Gastroesophageal sphincter (tissue), 4 donors: ENCODE measurements around the gene CUX1. TPM values are rescaled to one million over a fixed set of nuclear protein-coding genes. Genes with fewer than 3 reads are reported as not detected.

ENCODE experiments used
- ATAC-seq: fragments of 150-250 bp; one replicate; pipeline ENCODE4 v1.9.1; 2016; ENCODE audit warnings: mild to moderate bottlenecking, moderate library complexity
- H3K27ac ChIP-seq, 4 donors: fragments of 200-600 bp; sonication (generic) in 3 of 4; 1 replicate in 3 of 4; 2 replicates in 1 of 4; pipeline ENCODE4 v1.5.1; 2016 to 2019
- H3K27me3 ChIP-seq: fragments of 200-600 bp; sonication (generic); one replicate; pipeline ENCODE4 v1.5.1; 2019
- H3K36me3 ChIP-seq, 2 donors: fragments of 200-600 bp; sonication (generic); one replicate each; pipeline ENCODE4 v1.5.1; 2019; ENCODE audit warnings: control low read depth in 1 of 2
- H3K4me1 ChIP-seq, 3 donors: fragments of 200-600 bp; sonication (generic); 1 replicate in 2 of 3; 2 replicates in 1 of 3; pipeline ENCODE4 v1.5.1; 2016 to 2019; ENCODE audit warnings: control low read depth in 2 of 3
- H3K4me3 ChIP-seq, 2 donors: fragments of 200-600 bp; sonication (generic); one replicate each; pipeline ENCODE4 v1.5.1; 2019; ENCODE audit warnings: mild to moderate bottlenecking in 1 of 2, moderate library complexity in 1 of 2
- H3K9me3 ChIP-seq, 3 donors: fragments of 200-600 bp; sonication (generic); one replicate each; pipeline ENCODE4 v1.5.1; 2017 to 2019; ENCODE audit warnings: control low read depth in 2 of 3
- CTCF ChIP-seq, 4 experiments: fragments of 200-600 bp in 2 of 4; fragments of 450-650 bp in 2 of 4; sonication (generic) in 1 of 4; IDR thresholded peaks; one replicate each; pipeline ENCODE4 v1.5.1; 2017 to 2019; ENCODE audit warnings: antibody characterized with exemption in 4 of 4, mild to moderate bottlenecking in 2 of 4, moderate library complexity in 2 of 4
- EP300 ChIP-seq: sonication (generic); formaldehyde crosslinking; IDR thresholded peaks from one replicate; pipeline ENCODE4 v1.6.1; 2017; ENCODE audit warnings: antibody characterized with exemption, mild to moderate bottlenecking
- POLR2A ChIP-seq, 2 donors: fragments of 450-650 bp; IDR thresholded peaks; one replicate each; pipeline ENCODE4 v1.6.1; 2017; ENCODE audit warnings: antibody characterized with exemption in 2 of 2, mild to moderate bottlenecking in 2 of 2, moderate library complexity in 1 of 2
- POLR2AphosphoS5 ChIP-seq: sonication (generic); formaldehyde crosslinking; IDR thresholded peaks from one replicate; pipeline ENCODE4 v1.6.1; 2017; ENCODE audit warnings: antibody characterized with exemption
- WGBS, 2 donors: methylation state at CpG; one replicate each; pipeline ENCODE4 v1.1.5; 2018; ENCODE audit warnings: low coverage in 1 of 2; 5-methylcytosine and 5-hydroxymethylcytosine counted together
- total RNA-seq, 4 donors: library from RNA; depleted of rRNA; stranded (reverse); fragments of >200 nt; gene quantifications; one replicate each; pipeline ENCODE4 v1.1.0, GENCODE V29; 2016

The CUX1 gene
- total RNA-seq, 4 donors from 2014 or later = 84.4 to 134 (median 110) TPM

- Histone ChIP-seq H3K9me3 (peaks cover 0 to under 1% (median 0%) of the 10 kb centered on the region in 3 donors), H3K36me3 (no peaks in the 10 kb centered on the region), H3K4me1 (no peaks in the 10 kb centered on the region), H3K27me3 (no peaks in the 10 kb centered on the region), H3K4me3 (no peak overlapping the region), H3K27ac (no peak overlapping the region)
- no peak for ATAC-seq
- WGBS, 2 donors = 93 to 100% methylated on average over 1 to 2 of the region's 3 CpGs
- TF ChIP-seq EP300 = no peak
- no peak for TF ChIP-seq POLR2A (IDR thresholded peaks at IDR 0.05)
- TF ChIP-seq CTCF (IDR thresholded peaks at IDR 0.05) = no peak
- no peak for TF ChIP-seq POLR2AphosphoS5
Observed at GRCh38 chr7:101782476-101782875, 35.0 kb upstream of the CUX1 start.

GRCh38 chr7:101782896-101783295, 34.5 kb upstream of the CUX1 start:
- H3K27ac ChIP-seq = no peak overlapping the region
- TF ChIP-seq POLR2A (IDR thresholded peaks at IDR 0.05) (no peak), POLR2AphosphoS5 (no peak), CTCF (IDR thresholded peaks at IDR 0.05) (no peak), EP300 (no peak)
- 93 to 100% methylated on average over 1 to 3 of the region's 3 CpGs for WGBS, 2 donors

GRCh38 chr7:101783381-101784181, 33.8 kb upstream of the CUX1 start:
- ATAC-seq = no peak
- Histone ChIP-seq H3K9me3 (peaks cover 0 to 7% (median 0%) of the 10 kb centered on the region in 3 donors), H3K27ac (no peak overlapping the region), H3K36me3 (no peaks in the 10 kb centered on the region), H3K4me1 (no peaks in the 10 kb centered on the region), H3K27me3 (no peaks in the 10 kb centered on the region), H3K4me3 (no peak overlapping the region)
- 53 to 79% methylated on average over 5 to 7 of the region's 10 CpGs for WGBS, 2 donors
- no peak for TF ChIP-seq POLR2A (IDR thresholded peaks at IDR 0.05)
- TF ChIP-seq CTCF (IDR thresholded peaks at IDR 0.05) = no peak
- no peak for TF ChIP-seq EP300
- TF ChIP-seq POLR2AphosphoS5 = no peak

More at GRCh38 chr7:101782896-101783295, 34.5 kb upstream of the CUX1 start:
- Histone ChIP-seq H3K4me1 (no peaks in the 10 kb centered on the region), H3K4me3 (no peak overlapping the region), H3K9me3 (peaks cover 0 to 4% (median 0%) of the 10 kb centered on the region in 3 donors), H3K36me3 (no peaks in the 10 kb centered on the region), H3K27me3 (no peaks in the 10 kb centered on the region)
- ATAC-seq = no peak

GRCh38 chr7:101784292-101785127, 32.9 kb upstream of the CUX1 start:
- no peak overlapping the region for H3K4me3 ChIP-seq
- H3K36me3 ChIP-seq = no peaks in the 10 kb centered on the region
- no peaks in the 10 kb centered on the region for H3K27me3 ChIP-seq
- no peak overlapping the region for H3K27ac ChIP-seq
- peaks cover 0 to 7% (median 0%) of the 10 kb centered on the region in 3 donors for H3K9me3 ChIP-seq
- TF ChIP-seq EP300 = no peak
- no peak for TF ChIP-seq CTCF (IDR thresholded peaks at IDR 0.05)
- no peak for TF ChIP-seq POLR2A (IDR thresholded peaks at IDR 0.05)
- TF ChIP-seq POLR2AphosphoS5 = no peak
- 28 to 36% methylated on average over 8 to 13 of the region's 21 CpGs for WGBS, 2 donors
- no peaks in the 10 kb centered on the region for H3K4me1 ChIP-seq
- ATAC-seq = no peak
